H1 (cell line): ENCODE data around the gene PPP1R13B. TPM values are rescaled to one million over a fixed set of nuclear protein-coding genes. Genes with fewer than 3 reads are reported as not detected.
"Not testable (repeated sequence)": the region's sequence is repeated elsewhere in the genome, so short reads cannot be mapped to it uniquely, and the experiment has no call there.

Experiments used
- CTCF ChIA-PET: fragments of 300-600 bp; sonication (Branson Sonifier 250); formaldehyde crosslinking; loops from one replicate; lab custom pipeline; 2021; ENCODE audit not compliant: partially characterized antibody; lab: Charles Lee
- POLR2A ChIA-PET: fragments of 300-600 bp; sonication (Branson Sonifier 250); formaldehyde crosslinking; loops from one replicate; lab custom pipeline; 2021; ENCODE audit warnings: inconsistent platforms; ENCODE audit not compliant: partially characterized antibody; lab: Charles Lee
- DNase-seq, 2 experiments: peaks; one replicate each; pipeline versions ENCODE4 v3.0.0 to v3.0.0-alpha.2; 2010 to 2022; ENCODE audit warnings: low spot score in 2 of 2, low read depth in 1 of 2, mixed read lengths in 1 of 2
- FAIRE-seq: peaks from 2 replicates; lab custom pipeline; 2011; peaks lifted over from hg19 to GRCh38; lab: Jason Lieb, UNC
- H2AFZ ChIP-seq: 2 replicates; pipeline ENCODE4 v1.8.1; 2012; ENCODE audit warnings: low read length, inconsistent platforms
- H2AK5ac ChIP-seq: 2 replicates; pipeline ENCODE4 v1.6.1; 2013; ENCODE audit warnings: low read depth, low read length
- H2BK120ac ChIP-seq: replicated peaks from 2 replicates; pipeline ENCODE3; 2013; ENCODE audit warnings: low read depth, low read length, inconsistent platforms
- H2BK12ac ChIP-seq: 2 replicates; pipeline ENCODE4 v1.6.1; 2013; ENCODE audit warnings: low read depth, low read length
- H2BK15ac ChIP-seq: 2 replicates; pipeline ENCODE4 v1.6.1; 2013; ENCODE audit warnings: low read length
- H2BK20ac ChIP-seq: 2 replicates; pipeline ENCODE4 v1.6.1; 2013; ENCODE audit warnings: low read length
- H2BK5ac ChIP-seq: 2 replicates; pipeline ENCODE4 v1.6.1; 2013; ENCODE audit warnings: low read depth, low read length
- H3K14ac ChIP-seq: 2 replicates; pipeline ENCODE4 v1.6.1; 2013; ENCODE audit warnings: inconsistent platforms; ENCODE audit not compliant: insufficient read length
- H3K18ac ChIP-seq: 2 replicates; pipeline ENCODE4 v1.6.1; 2013; ENCODE audit warnings: low read length; ENCODE audit errors: extremely low read depth
- H3K23ac ChIP-seq: 2 replicates; pipeline ENCODE4 v1.6.1; 2013; ENCODE audit warnings: inconsistent platforms; ENCODE audit not compliant: insufficient read length
- H3K23me2 ChIP-seq: 2 replicates; pipeline ENCODE4 v1.6.1; 2013; ENCODE audit warnings: low read depth, low read length
- H3K27ac ChIP-seq: 2 replicates; pipeline ENCODE4 v1.6.1; 2011; ENCODE audit warnings: low read depth, low read length, inconsistent platforms
- H3K27me3 ChIP-seq, 4 experiments: replicated peaks in 1 of 4; 1 replicate in 1 of 4; 2 replicates in 3 of 4; pipeline versions ENCODE4 v1.6.1 to v1.8.1; 2011 to 2013; ENCODE audit warnings: low read length in 3 of 4, mild to moderate bottlenecking in 3 of 4, inconsistent platforms in 2 of 4, mixed read lengths in 2 of 4, moderate library complexity in 1 of 4; ENCODE audit not compliant: control insufficient read depth in 3 of 4, insufficient read depth in 3 of 4; ENCODE audit errors: extremely low read depth in 1 of 4
- H3K36me3 ChIP-seq, 4 experiments: 2 replicates each; pipeline versions ENCODE4 v1.6.1 to v1.8.1; 2011 to 2013; ENCODE audit warnings: mild to moderate bottlenecking in 4 of 4, low read length in 3 of 4, moderate library complexity in 2 of 4, control low read depth in 1 of 4, inconsistent platforms in 1 of 4; ENCODE audit not compliant: insufficient read depth in 4 of 4, control insufficient read depth in 2 of 4
- H3K4ac ChIP-seq: replicated peaks from 2 replicates; pipeline ENCODE3; 2013; ENCODE audit warnings: low read length, low read depth, mixed read lengths, inconsistent platforms; ENCODE audit not compliant: insufficient read length
- H3K4me1 ChIP-seq, 4 experiments: replicated peaks in 1 of 4; 1 replicate in 1 of 4; 2 replicates in 3 of 4; pipeline versions ENCODE4 v1.6.1 to v1.8.1; 2011 to 2013; ENCODE audit warnings: low read length in 3 of 4, inconsistent platforms in 2 of 4, mixed read lengths in 1 of 4; ENCODE audit not compliant: insufficient read depth in 4 of 4, control insufficient read depth in 3 of 4
- H3K4me2 ChIP-seq, 2 experiments: 2 replicates each; pipeline versions ENCODE4 v1.6.1 to v1.8.1; 2011 to 2013; ENCODE audit warnings: low read depth in 2 of 2, low read length in 2 of 2, control low read depth in 1 of 2, inconsistent platforms in 1 of 2, mild to moderate bottlenecking in 1 of 2; ENCODE audit not compliant: insufficient read depth in 1 of 2
- H3K4me3 ChIP-seq, 4 experiments: fragments of 200-600, 300-600 bp in 1 of 4; sonication (generic), shearing (Covaris generic), sonication (Bioruptor Twin) in 1 of 4; 2 replicates each; pipeline versions ENCODE4 v1.5.1 to v1.8.1; 2011 to 2016; ENCODE audit warnings: low read length in 4 of 4, low read depth in 3 of 4, control low read depth in 2 of 4, inconsistent platforms in 2 of 4, mild to moderate bottlenecking in 2 of 4, mixed read lengths in 1 of 4, moderate library complexity in 1 of 4; ENCODE audit not compliant: insufficient read depth in 2 of 4; ENCODE audit errors: extremely low read depth in 1 of 4
- H3K56ac ChIP-seq: replicated peaks from 2 replicates; pipeline ENCODE3; 2013; ENCODE audit warnings: low read depth, mild to moderate bottlenecking, mixed read lengths, low read length, inconsistent platforms; ENCODE audit not compliant: insufficient read length
- H3K79me1 ChIP-seq: 2 replicates; pipeline ENCODE4 v1.6.1; 2013; ENCODE audit warnings: low read depth, low read length, control low read depth
- H3K79me2 ChIP-seq, 2 experiments: 2 replicates each; pipeline versions ENCODE4 v1.6.1 to v1.8.1; 2012 to 2013; ENCODE audit warnings: low read length in 2 of 2, mild to moderate bottlenecking in 2 of 2, inconsistent platforms in 1 of 2; ENCODE audit not compliant: insufficient read depth in 2 of 2, control insufficient read depth in 1 of 2
- H3K9ac ChIP-seq, 4 experiments: replicated peaks in 1 of 4; 1 replicate in 1 of 4; 2 replicates in 3 of 4; pipeline versions ENCODE4 v1.6.1 to v1.8.1; 2011 to 2013; ENCODE audit warnings: low read depth in 3 of 4, low read length in 3 of 4, control low read depth in 2 of 4, mild to moderate bottlenecking in 2 of 4, moderate library complexity in 2 of 4, inconsistent platforms in 1 of 4; ENCODE audit errors: extremely low read depth in 1 of 4
- H3K9me3 ChIP-seq, 2 experiments: 2 replicates each; pipeline versions ENCODE4 v1.6.1 to v1.8.1; 2012 to 2013; ENCODE audit warnings: mild to moderate bottlenecking in 2 of 2, moderate library complexity in 2 of 2, control low read depth in 1 of 2, inconsistent platforms in 1 of 2, low read depth in 1 of 2, low read length in 1 of 2, mixed read lengths in 1 of 2; ENCODE audit not compliant: insufficient read depth in 2 of 2
- H4K20me1 ChIP-seq, 2 experiments: replicated peaks in 1 of 2; 2 replicates each; pipeline versions ENCODE3 to v1.8.1; 2011 to 2013; ENCODE audit warnings: inconsistent platforms in 2 of 2, low read length in 2 of 2, mild to moderate bottlenecking in 1 of 2; ENCODE audit not compliant: insufficient read depth in 2 of 2, control insufficient read depth in 1 of 2
- H4K5ac ChIP-seq: 2 replicates; pipeline ENCODE4 v1.6.1; 2013; ENCODE audit warnings: low read length, low read depth, mixed read lengths, inconsistent platforms; ENCODE audit not compliant: insufficient read length
- H4K8ac ChIP-seq: 2 replicates; pipeline ENCODE4 v1.8.0; 2013; ENCODE audit warnings: mild to moderate bottlenecking, moderate library complexity, low read length, inconsistent platforms; ENCODE audit not compliant: insufficient read depth; ENCODE audit errors: extremely low read depth
- H4K91ac ChIP-seq: replicated peaks from 2 replicates; pipeline ENCODE3; 2013; ENCODE audit warnings: low read length, mixed read lengths, inconsistent platforms; ENCODE audit not compliant: insufficient read length
- CEBPB ChIP-seq: IDR thresholded peaks from 2 replicates; pipeline ENCODE4 v1.6.1; 2012; ENCODE audit warnings: low read depth, low read length
- WGBS, 2 experiments: shearing (Covaris generic) in 1 of 2; methylation state at CpG; one replicate each; pipeline versions ENCODE4 v1.1.6 to v1.1.7; 2013 to 2015; ENCODE audit warnings: low lambda C conversion rate in 2 of 2, mixed read lengths in 2 of 2, inconsistent platforms in 1 of 2, low coverage in 1 of 2, missing lambda C conversion rate in 1 of 2; ENCODE audit not compliant: insufficient replicate concordance in 2 of 2, insufficient coverage in 1 of 2, insufficient read length in 1 of 2; ENCODE audit errors: extremely low coverage in 1 of 2, missing lambda C conversion rate in 1 of 2; 5-methylcytosine and 5-hydroxymethylcytosine counted together
- polyA plus RNA-seq, 7 experiments: library from polyadenylated mRNA; depleted of rRNA in 3 of 7; stranded (reverse) in 5 of 7; unstranded in 2 of 7; fragments of >200 nt in 5 of 7; fragments of 200-250 nt in 2 of 7; gene quantifications; 1 replicate in 5 of 7; 2 replicates in 1 of 7; 4 replicates in 1 of 7; pipeline versions ENCODE4 v1.2.1 to v1.2.3, GENCODE V29; 2011 to 2013; ENCODE audit warnings: missing spikeins in 2 of 7, mixed read lengths in 2 of 7
- total RNA-seq: library from RNA; stranded (reverse); fragmentation: NEBNext Ultra II Directional; extraction: Animal tissue kit (Norgen Biotek cat#: 25700); gene quantifications from 2 replicates; pipeline ENCODE4 v1.2.1, GENCODE V29; 2021
- TF ChIP-seq, protein P1 (sequence below): IDR thresholded peaks from 2 replicates; pipeline ENCODE4 v1.6.1; 2011; ENCODE audit warnings: low read depth, mild to moderate bottlenecking, low read length; ENCODE audit not compliant: insufficient read depth

The PPP1R13B gene
- total and polyA plus RNA-seq, 2 of the 8 experiments (the other 6 are each of a cell fraction or from before 2014, with no cell fraction given) = 2.6 to 8.9 TPM

DNA sequence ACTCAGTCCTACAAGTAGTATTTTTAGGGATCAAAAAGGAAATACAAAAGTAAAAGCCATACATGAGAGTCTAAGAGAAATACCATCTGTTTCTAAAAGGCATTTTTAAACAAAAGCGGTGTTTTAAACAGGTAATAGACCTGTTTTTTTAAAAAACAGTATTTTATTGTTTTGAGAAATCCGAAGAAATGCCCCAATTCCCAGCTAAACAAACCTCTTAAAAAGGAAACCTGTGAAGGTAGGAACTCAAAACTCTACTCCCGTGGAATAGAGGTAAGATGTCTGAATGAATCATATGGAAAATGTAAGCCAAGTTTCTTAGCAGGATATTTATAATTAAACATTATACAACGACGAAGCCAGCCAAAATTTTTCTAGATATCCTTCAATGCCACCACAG lies 2.0 kb downstream of the PPP1R13B start (continued):
- no peak for TF ChIP-seq CEBPB
- TF ChIP-seq, protein P1, sequence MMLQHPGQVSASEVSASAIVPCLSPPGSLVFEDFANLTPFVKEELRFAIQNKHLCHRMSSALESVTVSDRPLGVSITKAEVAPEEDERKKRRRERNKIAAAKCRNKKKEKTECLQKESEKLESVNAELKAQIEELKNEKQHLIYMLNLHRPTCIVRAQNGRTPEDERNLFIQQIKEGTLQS = no peak

GRCh38 chr14:103841265-103841664 lies 6.1 kb downstream of the PPP1R13B start:
- FAIRE-seq, H2BK15ac ChIP-seq, H2BK20ac ChIP-seq, H2BK120ac ChIP-seq, H4K8ac ChIP-seq, H4K20me1 ChIP-seq, H2AFZ ChIP-seq, H3K9ac ChIP-seq, H3K14ac ChIP-seq, H3K56ac ChIP-seq, H3K4ac ChIP-seq, DNase-seq, H3K4me2 ChIP-seq, H3K36me3 ChIP-seq, H2BK12ac ChIP-seq, H2AK5ac ChIP-seq, H3K4me1 ChIP-seq, H3K79me2 ChIP-seq, H3K9me3 ChIP-seq, H2BK5ac ChIP-seq, H4K5ac ChIP-seq, H3K27ac ChIP-seq, H3K23me2 ChIP-seq, H3K4me3 ChIP-seq, H3K79me1 ChIP-seq, H4K91ac ChIP-seq, H3K18ac ChIP-seq, H3K23ac ChIP-seq: not testable (repeated sequence)
- POLR2A ChIA-PET = interaction anchor here (0.6 kb wide), 2 partner anchors 34 to 213 kb away, joined by 3 read pairs; no protein-coding TSS in a partner anchor
- peaks cover 0 to 11% (median 6%) of the 10 kb centered on the region in 4 experiments; a peak in 6 of 7 replicates for H3K27me3 ChIP-seq
- CTCF ChIA-PET = interaction anchor here (0.6 to 2.2 kb wide), 7 partner anchors 14 to 646 kb away, joined by 3 to 9 read pairs (median 3); no protein-coding TSS in a partner anchor
- 88% methylated on average over 12 of the region's 12 CpGs; no CpG with 5 or more reads in 1 of the 2 experiments for WGBS, 2 experiments
